IMR-90 (cell line): ENCODE results near the gene ANTXRL.

Source experiments
- BHLHE40 ChIP-seq: fragments of 150-350 bp; IDR thresholded peaks from 2 replicates; pipeline ENCODE4 v1.6.1; 2016; ENCODE audit warnings: mild to moderate bottlenecking, low read depth, low read length
- CEBPB ChIP-seq: IDR thresholded peaks from 2 replicates; pipeline ENCODE4 v1.6.1; 2012; ENCODE audit warnings: low read depth, low read length, improper control_type of control experiment
- CTCF ChIP-seq: conservative IDR thresholded peaks from 2 replicates; pipeline ENCODE4 v1.5.1; 2012; ENCODE audit warnings: mild to moderate bottlenecking, low read depth, low read length, improper control_type of control experiment
- MXI1 ChIP-seq: IDR thresholded peaks from 2 replicates; pipeline ENCODE4 v1.6.1; 2012; ENCODE audit warnings: low read depth, mild to moderate bottlenecking, low read length, moderate library complexity, borderline replicate concordance
- POLR2A ChIP-seq: IDR thresholded peaks from 2 replicates; pipeline ENCODE4 v1.6.1; 2012; ENCODE audit warnings: mild to moderate bottlenecking, low read depth, low read length
- RAD21 ChIP-seq: IDR thresholded peaks from 2 replicates; pipeline ENCODE4 v1.6.1; 2012; ENCODE audit warnings: low read length, improper control_type of control experiment

- TF ChIP-seq CTCF (no peak), BHLHE40 (no peak), RAD21 (no peak), POLR2A (no peak), CEBPB (no peak), MXI1 (no peak)
Observed at GRCh38 chr10:46263831-46264268, 22.9 kb upstream of the ANTXRL start.
